Activated CD8-positive, alpha-beta memory T cell treated with anti-CD3 and anti-CD28 coated beads for 24 hours (primary cell): ENCODE data around the gene MYOG.

Experiments used
- DNase-seq: peaks from one replicate; pipeline ENCODE4 v3.0.0-alpha.2; 2020

Gene MYOG

GRCh38 chr1:203090421-203091198 is 4.8 kb upstream of the MYOG start:
- DNase-seq = no peak

- no peak for DNase-seq
Observed at GRCh38 chr1:203089651-203090045, 3.8 kb upstream of the MYOG start.

DNA sequence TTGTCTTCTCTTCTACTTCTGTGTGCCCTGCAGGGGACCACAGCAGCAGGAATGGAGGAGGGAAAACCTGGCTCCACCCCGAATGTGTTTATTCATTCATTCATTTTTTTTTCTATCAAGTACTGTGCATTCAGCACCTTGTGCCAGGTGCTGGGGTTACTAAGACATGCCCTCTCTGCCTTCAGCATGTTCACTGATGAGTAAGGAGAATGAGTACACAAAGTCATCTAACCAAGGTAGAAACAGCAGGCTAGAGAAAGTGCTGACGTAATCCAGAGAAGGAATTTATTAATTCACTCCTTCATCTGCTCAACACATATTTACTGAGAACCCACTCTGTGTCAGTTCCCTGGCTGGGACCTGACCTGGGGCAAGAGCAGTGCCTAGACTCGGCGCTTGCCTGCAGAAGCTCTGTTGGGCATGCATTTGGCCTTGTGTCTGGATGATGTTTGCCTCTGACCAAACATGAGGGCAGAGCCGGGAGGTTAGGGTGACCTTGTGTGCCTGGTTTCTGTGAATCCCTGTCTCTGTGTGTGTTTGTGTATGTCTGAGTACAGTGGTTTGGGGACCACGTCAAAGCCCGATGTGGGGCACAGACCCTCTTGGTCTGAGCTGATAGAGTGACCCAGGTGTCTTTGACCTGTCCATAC is 3.3 kb upstream of the MYOG start:
- DNase-seq = no peak

- no peak for DNase-seq
Observed at GRCh38 chr1:203088441-203088840, 2.6 kb upstream of the MYOG start.

DNA sequence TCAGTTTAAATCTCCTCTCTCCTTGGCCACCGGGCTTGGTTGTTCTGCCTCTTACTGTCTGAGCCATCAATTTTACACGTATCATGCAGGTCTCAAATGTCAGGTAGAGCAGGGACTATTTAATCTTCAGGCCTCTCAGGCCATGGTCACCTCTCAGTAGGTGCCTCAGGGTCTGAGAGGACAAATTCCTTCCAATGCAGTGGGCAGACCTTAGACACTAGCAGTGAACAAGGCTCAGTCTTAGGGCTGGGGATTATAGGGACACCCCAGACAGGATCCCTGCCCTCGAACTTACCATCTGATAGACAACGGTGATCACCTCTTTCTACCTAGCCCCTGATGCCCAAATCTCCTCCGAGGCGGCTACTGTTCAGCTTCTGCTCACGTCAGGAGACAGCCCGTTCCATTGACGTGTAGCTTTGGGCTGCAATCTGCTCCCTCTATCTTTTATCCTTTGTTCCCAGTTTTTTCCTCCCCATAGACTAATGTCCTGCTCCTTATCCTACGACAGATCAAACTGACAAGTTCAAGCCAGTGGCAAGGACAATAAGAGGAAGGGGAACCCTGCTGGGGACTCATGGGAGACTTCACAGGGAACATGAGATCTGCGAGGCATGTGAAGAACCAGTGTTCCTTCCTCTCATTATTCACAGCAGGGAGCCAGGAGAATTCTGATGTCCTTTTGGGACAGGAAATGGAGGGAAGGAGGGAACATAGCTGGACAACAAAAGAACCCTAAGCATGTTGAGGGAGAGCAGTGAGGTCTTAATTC is 1.4 kb upstream of the MYOG start:
- no peak for DNase-seq

GRCh38 chr1:203084588-203085527 is 954 bp downstream of the MYOG start:
- no peak for DNase-seq

- DNase-seq = peak; percentile 4
Observed at GRCh38 chr1:203083463-203083921, 2.3 kb downstream of the MYOG start.

- peak; percentile 19 for DNase-seq
Observed at GRCh38 chr1:203082571-203083462, 3.0 kb downstream of the MYOG start.

- no peak for DNase-seq
Observed at GRCh38 chr1:203082231-203082505, 3.6 kb downstream of the MYOG start.

DNA sequence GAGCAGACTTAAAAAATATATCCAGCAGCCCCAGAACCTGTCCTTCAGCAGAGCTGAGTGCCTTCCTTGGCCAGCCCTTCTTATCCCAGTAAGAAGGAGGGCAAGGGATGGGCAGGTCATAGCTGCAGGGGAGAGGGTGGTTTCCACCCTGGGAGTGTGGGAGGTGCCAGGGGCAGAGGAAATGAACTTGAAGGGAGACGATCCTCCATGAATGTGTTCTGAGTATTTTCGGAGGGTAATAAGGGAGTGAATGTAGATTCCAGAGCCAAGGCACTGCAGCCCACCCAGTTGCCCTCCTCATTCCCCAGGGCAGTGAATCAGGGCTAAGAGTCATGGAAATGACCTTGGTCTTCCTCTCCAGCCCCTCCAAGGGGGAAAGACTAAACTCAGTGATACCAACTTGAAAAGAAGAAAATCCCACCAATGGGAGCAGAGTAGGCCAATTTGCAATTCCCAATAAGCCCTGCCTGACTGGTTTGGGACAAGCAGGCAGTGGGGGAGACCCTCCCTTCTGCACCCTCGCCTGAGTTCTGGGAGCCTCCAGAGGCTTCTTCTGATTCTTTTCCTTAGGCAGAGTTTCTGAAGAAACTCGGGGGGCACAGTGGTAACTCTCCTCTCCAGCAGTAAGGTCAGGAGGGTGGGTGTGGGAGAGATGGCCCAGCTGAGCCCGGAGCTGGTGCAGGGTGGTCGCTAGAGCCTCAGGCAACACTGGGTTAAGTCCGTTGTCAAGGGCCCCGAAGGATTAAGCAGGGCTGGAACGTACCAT is 4.2 kb downstream of the MYOG start:
- peak; percentile 19 for DNase-seq

DNA sequence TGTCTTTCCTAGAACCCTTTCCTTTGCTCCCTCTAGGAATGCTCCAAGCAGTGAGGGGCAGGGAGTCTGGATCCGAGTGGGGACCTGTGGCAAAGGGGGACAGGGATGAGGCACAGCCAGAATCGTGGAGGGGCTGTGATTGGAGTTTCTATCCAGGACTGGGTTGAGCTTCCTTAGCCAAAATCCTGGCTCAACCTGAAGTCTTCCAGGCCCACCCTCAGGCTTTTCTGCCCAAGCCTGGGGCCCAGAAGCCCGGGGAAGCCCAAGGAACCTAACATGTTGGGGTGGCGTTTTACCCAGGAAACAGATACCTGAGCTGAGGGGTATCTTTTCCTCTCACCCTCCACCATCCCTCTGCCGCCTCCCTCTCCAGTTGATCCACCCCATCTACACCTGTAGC is 5.4 kb downstream of the MYOG start:
- no peak for DNase-seq

GRCh38 chr1:203078478-203078877 is 7.3 kb downstream of the MYOG start:
- DNase-seq = no peak

GRCh38 chr1:203077956-203078355 is 7.9 kb downstream of the MYOG start:
- DNase-seq = no peak

- no peak for DNase-seq
Observed at GRCh38 chr1:203077367-203077766, 8.4 kb downstream of the MYOG start.

DNA sequence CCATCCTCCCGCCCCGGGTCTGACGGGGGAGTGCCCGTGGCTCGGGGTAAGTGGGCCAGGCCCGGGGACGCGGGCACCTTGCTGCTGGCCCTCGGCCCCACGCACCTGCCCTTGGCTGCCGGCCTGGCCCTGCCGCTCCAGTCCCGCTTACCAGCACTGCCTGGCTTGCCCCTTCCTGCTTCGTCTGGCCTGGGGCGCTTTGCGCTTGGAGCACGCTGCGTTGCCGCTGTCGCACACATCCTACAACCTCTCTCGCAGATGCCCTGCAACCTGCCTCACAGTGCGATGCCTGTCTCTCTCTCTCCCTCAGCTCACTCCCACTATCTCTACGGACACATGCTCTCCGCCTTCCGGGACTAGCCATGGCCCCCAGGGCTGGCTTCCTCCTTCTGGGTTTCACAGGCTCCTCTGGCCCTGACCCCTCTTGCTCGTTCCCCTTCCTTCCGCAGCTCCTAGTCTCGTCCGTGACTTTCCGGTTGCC is 9.7 kb downstream of the MYOG start:
- no peak for DNase-seq

DNA sequence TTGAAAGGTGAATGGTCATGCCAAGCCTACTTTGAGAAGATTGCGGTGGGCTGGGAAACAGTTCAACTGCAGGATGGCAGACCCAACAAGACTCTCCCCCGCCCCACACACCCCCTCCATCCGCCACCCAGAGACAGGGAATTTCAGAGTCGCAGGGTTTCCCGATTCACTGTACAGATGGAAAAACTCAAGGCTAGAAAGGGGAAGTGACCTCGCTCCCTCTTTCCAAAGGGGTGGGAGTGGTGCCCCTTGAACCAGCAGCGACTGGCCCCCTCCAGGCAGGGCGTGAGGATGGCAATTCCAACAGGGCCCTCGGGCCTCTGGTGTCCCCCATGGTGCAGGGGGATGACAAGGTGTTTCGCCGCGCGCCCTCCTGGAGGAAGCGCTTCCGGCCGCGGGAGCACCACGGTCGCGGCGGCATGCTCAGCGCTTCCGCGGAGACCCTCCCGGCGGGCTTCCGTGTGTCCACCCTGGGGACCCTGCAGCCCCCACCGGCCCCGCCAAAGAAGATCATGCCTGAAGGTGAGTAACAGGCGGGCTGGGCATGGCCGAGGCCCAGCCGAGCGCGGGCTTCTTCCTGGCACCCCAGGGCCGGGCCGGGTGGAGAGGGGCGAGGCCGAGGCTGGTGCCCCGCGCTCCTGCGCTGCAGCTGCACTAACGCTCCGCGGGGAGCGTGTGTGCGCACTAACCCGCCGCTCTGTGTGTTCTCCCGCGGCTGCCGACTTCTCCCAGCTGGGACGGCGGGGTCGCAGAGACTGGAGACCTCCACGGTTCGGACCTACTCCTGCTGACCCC is 10.4 kb downstream of the MYOG start:
- DNase-seq = no peak

GRCh38 chr1:203074610-203075009 is 11.2 kb downstream of the MYOG start:
- DNase-seq = no peak

DNA sequence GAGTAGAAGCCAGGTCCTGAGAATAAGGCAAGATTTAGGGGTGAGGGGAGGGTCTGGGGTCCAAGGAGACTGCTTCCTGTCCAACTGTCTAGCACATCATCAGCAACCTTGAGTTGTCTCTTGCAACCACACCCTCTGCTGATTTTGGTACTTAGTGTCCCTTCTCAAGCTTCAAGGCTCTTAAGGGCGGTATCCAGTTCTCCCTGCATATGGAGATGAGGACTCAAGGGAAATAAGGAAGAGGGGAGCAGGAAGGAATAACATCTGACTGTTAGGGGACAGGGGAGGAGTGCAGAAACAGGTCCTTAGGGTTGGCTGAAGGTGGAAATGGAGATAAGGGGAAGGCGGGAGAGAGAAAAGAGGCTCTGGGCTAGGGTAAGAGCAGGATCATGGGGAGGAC is 12.3 kb downstream of the MYOG start:
- DNase-seq = no peak

DNA sequence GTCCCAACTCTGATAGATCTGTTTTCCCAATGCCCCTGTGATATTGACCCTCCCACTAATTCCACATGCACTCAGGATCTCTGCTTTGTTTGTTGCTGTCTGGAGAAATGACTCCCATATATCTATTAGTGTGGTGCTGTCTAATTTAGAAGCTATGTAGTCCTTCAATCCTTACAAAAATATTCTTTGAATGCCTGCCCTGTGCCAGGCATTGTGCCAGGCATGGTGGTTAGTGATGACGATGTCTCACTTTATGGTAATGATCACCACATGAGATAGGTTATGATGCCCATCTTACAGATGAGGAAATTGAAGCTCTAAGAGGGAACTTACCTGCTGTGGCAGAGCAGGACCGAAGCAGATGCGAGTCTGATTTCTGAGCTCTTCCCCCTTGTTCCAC is 12.9 kb downstream of the MYOG start:
- no peak for DNase-seq

DNA sequence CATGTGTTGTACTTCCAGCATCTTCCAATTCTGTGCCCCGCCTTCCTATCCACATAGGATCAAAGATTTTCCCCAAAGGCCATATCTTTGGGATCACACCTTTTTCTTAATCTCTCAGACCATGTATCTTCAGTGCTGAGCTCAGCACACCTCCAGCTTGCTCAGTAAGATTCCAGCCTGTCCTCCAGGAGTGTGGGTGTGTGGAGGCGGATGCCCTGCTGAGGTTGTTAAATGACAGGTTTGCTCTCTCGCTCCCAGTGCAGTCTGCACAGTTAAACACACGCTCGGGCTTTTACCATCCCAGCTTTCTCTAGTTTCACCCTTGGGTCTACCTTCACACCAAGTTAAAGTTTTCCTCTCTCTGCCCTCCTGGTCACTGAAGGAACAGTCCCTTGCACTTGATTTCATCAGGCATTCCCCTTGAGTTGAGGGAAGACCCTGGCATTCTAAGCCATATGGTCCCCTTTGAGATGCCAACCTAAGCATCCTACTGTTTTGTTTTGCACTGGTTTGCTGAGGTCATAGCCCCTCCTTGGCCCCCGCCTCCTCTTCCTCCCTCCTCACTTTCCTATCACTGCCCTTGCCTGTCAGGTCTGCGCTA is 13.7 kb downstream of the MYOG start:
- DNase-seq = no peak
